Mucosa of descending colon (tissue), 3 donors: ENCODE results near the gene GRIA4. TPM values are rescaled to one million over a fixed set of nuclear protein-coding genes. Genes with fewer than 3 reads are reported as not detected.

Experiments used
- ATAC-seq: fragments of 200-7000 bp; cut with Tn5 transposase; one replicate; pipeline ENCODE4 v1.9.1; 2020; ENCODE audit warnings: mild to moderate bottlenecking, moderate library complexity
- DNase-seq, 3 donors: peaks; one replicate each; pipeline ENCODE4 v3.0.0-alpha.2; 2020
- H3K36me3 ChIP-seq: fragments of 200-600 bp; one replicate; pipeline ENCODE4 v1.8.0; 2021; ENCODE audit warnings: low read depth, mild to moderate bottlenecking
- H3K4me1 ChIP-seq: fragments of 200-600 bp; one replicate; pipeline ENCODE4 v1.8.0; 2021; ENCODE audit warnings: low read depth, mild to moderate bottlenecking
- H3K4me3 ChIP-seq: fragments of 200-600 bp; one replicate; pipeline ENCODE4 v1.8.0; 2021; ENCODE audit warnings: mild to moderate bottlenecking
- H3K9me3 ChIP-seq: fragments of 200-600 bp; one replicate; pipeline ENCODE4 v1.8.0; 2021; ENCODE audit warnings: mild to moderate bottlenecking
- CTCF ChIP-seq: fragments of 200-600 bp; IDR thresholded peaks from one replicate; pipeline ENCODE4 v1.8.0; 2022; ENCODE audit warnings: antibody characterized with exemption, mild to moderate bottlenecking
- intact Hi-C, 2 donors: fragments of 100-400 bp; cut with DNase I in 1 of 2; cut with micrococcal nuclease in 1 of 2; formaldehyde crosslinking; loops; one replicate each; pipeline versions ENCODE4 v1.11.0 to v1.11.1; 2022; cut with DNase I, micrococcal nuclease
- total RNA-seq, 3 donors: library from RNA; stranded (reverse); fragmentation: NEBNext Ultra II Directional in 2 of 3; extraction: Animal tissue kit (Norgen Biotek cat#: 25700) in 2 of 3; gene quantifications; one replicate each; pipeline versions ENCODE4 v1.2.1 to v1.2.4, GENCODE V29; 2021 to 2023
- donor health status: DM: no; HTN: no; CAD: no; lungs with moderate emphysema.
- donor health status: DM: no; HTN: no; CAD: no.
- donor health status: DM: no; HTN: yes; CAD: no.

The GRIA4 gene
- total RNA-seq, 3 donors from 2014 or later: 1.6 to 2.3 (median 1.6) TPM

- DNase-seq (no peak), ATAC-seq (no peak)
- Histone ChIP-seq H3K4me3 (no peak overlapping the region), H3K36me3 (no peaks in the 10 kb centered on the region), H3K4me1 (no peaks in the 10 kb centered on the region), H3K9me3 (no peaks in the 10 kb centered on the region)
- intact Hi-C loops: no loop called here
- TF ChIP-seq CTCF: no peak
Observed at GRCh38 chr11:105827906-105828305, 218.0 kb downstream of the GRIA4 start.

- Histone ChIP-seq H3K9me3 (no peaks in the 10 kb centered on the region), H3K4me3 (no peak overlapping the region), H3K4me1 (no peaks in the 10 kb centered on the region), H3K36me3 (no peaks in the 10 kb centered on the region)
- no peak for DNase-seq
- ATAC-seq: no peak
- intact Hi-C loops: no loop called here
- TF ChIP-seq CTCF: no peak
Observed at GRCh38 chr11:105829084-105829483, 219.2 kb downstream of the GRIA4 start.

GRCh38 chr11:105834461-105834860 lies 224.6 kb downstream of the GRIA4 start:
- Histone ChIP-seq H3K9me3 (no peaks in the 10 kb centered on the region), H3K4me1 (no peaks in the 10 kb centered on the region), H3K4me3 (no peak overlapping the region), H3K36me3 (no peaks in the 10 kb centered on the region)
- no peak for TF ChIP-seq CTCF
- no peak for DNase-seq
- no peak for ATAC-seq
- intact Hi-C loops: no loop called here

GRCh38 chr11:105838668-105839384 lies 229.0 kb downstream of the GRIA4 start:
- no peaks in the 10 kb centered on the region for H3K4me1 ChIP-seq
- no peak for TF ChIP-seq CTCF
- ATAC-seq (no peak), DNase-seq (no peak)
- no peaks in the 10 kb centered on the region for H3K36me3 ChIP-seq
- no peak overlapping the region for H3K4me3 ChIP-seq
- H3K9me3 ChIP-seq: no peaks in the 10 kb centered on the region
- intact Hi-C loops: no loop called here

GRCh38 chr11:105840391-105840790 lies 230.5 kb downstream of the GRIA4 start:
- intact Hi-C loops: no loop called here

More at GRCh38 chr11:105840391-105840790, 230.5 kb downstream of the GRIA4 start:
- H3K4me1 ChIP-seq: no peaks in the 10 kb centered on the region
- DNase-seq (no peak), ATAC-seq (no peak)
- no peaks in the 10 kb centered on the region for H3K9me3 ChIP-seq
- no peak overlapping the region for H3K4me3 ChIP-seq
- TF ChIP-seq CTCF: no peak
- H3K36me3 ChIP-seq: no peaks in the 10 kb centered on the region
